ENCODE data around the gene QPRT. TPM values are rescaled to one million over a fixed set of nuclear protein-coding genes. Genes with fewer than 3 reads are reported as not detected.

Gene QPRT
- total RNA-seq, 2 donors from 2014 or later = 8.3 to 11.1 TPM

GRCh38 chr16:29698484-29699323 lies 19.7 kb downstream of the QPRT start:
- Histone ChIP-seq H3K36me3 (no peaks in the 10 kb centered on the region), H3K4me1 (replicated peaks) (no peaks in the 10 kb centered on the region), H3K4me3 (no peak overlapping the region), H3K9me3 (no peaks in the 10 kb centered on the region), H3K27ac (no peak overlapping the region), H3K27me3 (replicated peaks; ENCODE audit: insufficient read depth) (no peaks in the 10 kb centered on the region)
- intact Hi-C loops (cut with DNase I) = loop anchor here (10.0 kb wide), 1 partner anchor 326 kb away; the partner anchor contains the start of gene C16orf92
- DNase-seq (ENCODE audit: low spot score) = no peak
- WGBS = 93% methylated on average over 17 of the region's 17 CpGs
- TF ChIP-seq POLR2A (IDR thresholded peaks at IDR 0.05) (no peak), POLR2AphosphoS5 (IDR thresholded peaks at IDR 0.05) (no peak), CTCF (IDR thresholded peaks at IDR 0.05) (no peak)

DNA sequence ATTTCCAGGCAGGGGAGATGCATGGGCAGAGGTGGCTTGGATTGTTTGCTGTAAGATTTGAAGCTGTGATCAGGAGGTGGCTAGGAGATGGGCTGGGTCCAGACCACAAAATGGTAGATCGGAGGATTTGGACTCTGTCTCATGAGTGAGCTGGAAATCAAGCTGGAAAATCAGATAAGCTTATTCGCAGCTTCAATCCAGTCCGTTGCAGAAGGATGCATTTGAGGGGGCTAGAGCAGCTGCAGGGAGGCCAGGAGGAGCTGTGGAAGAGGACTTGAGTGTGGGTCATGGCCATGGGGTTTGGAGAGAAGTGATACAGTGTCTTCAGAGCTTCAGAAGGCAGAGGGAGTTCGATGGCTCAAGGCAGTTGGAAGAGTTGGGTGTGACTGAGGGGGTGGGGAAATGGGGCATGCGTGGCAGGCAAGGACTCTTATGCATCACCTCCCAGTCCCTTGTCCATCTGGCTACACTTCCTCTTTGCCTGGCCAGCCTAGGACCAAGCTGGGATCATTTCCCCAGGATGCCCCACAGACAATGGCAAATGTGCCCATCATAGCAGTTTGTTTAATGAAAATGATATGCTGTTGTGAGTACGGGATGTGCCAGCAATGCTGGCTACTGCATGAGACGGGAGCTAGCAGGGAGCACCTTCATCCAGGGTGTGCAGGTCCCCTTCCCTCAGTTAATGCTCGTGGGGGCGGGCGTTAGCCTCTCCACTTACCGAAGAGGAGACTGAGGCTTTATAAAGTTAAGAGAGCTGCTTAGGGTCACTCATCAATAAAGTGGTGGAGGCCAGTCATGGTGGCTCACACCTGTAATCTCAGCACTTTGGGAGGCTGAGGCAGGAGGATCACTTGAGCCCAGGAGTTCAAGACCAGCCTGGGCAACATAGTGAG lies 20.6 kb downstream of the QPRT start:
- intact Hi-C loops (cut with DNase I) = loop anchor here (10.0 kb wide), 1 partner anchor 325 kb away; the partner anchor contains the start of gene C16orf92
- 75% methylated on average over 11 of the region's 11 CpGs for WGBS
- no peak overlapping the region for H3K27ac ChIP-seq
- no peak for DNase-seq (ENCODE audit: low spot score)
- H3K4me1 ChIP-seq (replicated peaks) = no peaks in the 10 kb centered on the region
- no peaks in the 10 kb centered on the region for H3K36me3 ChIP-seq
- no peak overlapping the region for H3K4me3 ChIP-seq
- TF ChIP-seq CTCF (IDR thresholded peaks at IDR 0.05) (no peak), POLR2AphosphoS5 (IDR thresholded peaks at IDR 0.05) (no peak), POLR2A (IDR thresholded peaks at IDR 0.05) (no peak)
- H3K9me3 ChIP-seq = no peaks in the 10 kb centered on the region
- H3K27me3 ChIP-seq (replicated peaks; ENCODE audit: insufficient read depth) = no peaks in the 10 kb centered on the region

GRCh38 chr16:29700253-29700987 lies 21.4 kb downstream of the QPRT start:
- WGBS = 12% methylated on average over 14 of the region's 14 CpGs

DNA sequence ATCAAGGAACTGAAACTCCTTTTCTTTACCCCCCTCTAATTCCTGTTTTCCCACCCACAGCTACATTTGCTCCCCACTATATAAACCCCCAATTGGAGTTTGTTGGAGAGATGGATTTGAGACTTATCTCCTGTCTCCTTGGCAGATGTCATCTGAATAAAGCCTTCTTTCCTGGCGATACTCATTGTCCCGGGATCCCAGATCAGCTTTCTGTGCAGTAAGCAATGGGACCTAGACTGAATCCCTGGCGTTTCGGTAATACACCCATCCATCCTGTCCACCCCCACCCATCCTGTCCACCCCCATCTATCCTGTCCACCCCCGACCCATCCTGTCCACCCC lies 22.2 kb downstream of the QPRT start:
- H3K4me1 ChIP-seq (replicated peaks) = no peaks in the 10 kb centered on the region
- no peaks in the 10 kb centered on the region for H3K9me3 ChIP-seq
- TF ChIP-seq CTCF (IDR thresholded peaks at IDR 0.05) = no peak
- TF ChIP-seq POLR2A (IDR thresholded peaks at IDR 0.05) = no peak
- no peak for TF ChIP-seq POLR2AphosphoS5 (IDR thresholded peaks at IDR 0.05)
- no peak for DNase-seq (ENCODE audit: low spot score)
- 86% methylated on average over 5 of the region's 5 CpGs for WGBS
- intact Hi-C loops (cut with DNase I) = no loop called here
- no peak overlapping the region for H3K4me3 ChIP-seq
- H3K27me3 ChIP-seq (replicated peaks; ENCODE audit: insufficient read depth) = no peaks in the 10 kb centered on the region
- H3K27ac ChIP-seq = no peak overlapping the region
- no peaks in the 10 kb centered on the region for H3K36me3 ChIP-seq

More at GRCh38 chr16:29700253-29700987, 21.4 kb downstream of the QPRT start:
- peak; percentile 78 for DNase-seq (ENCODE audit: low spot score)
- intact Hi-C loops (cut with DNase I) = no loop called here
- Histone ChIP-seq H3K36me3 (no peaks in the 10 kb centered on the region), H3K9me3 (no peaks in the 10 kb centered on the region), H3K4me3 (no peak overlapping the region), H3K4me1 (replicated peaks) (no peaks in the 10 kb centered on the region), H3K27me3 (replicated peaks; ENCODE audit: insufficient read depth) (no peaks in the 10 kb centered on the region), H3K27ac (no peak overlapping the region)
- TF ChIP-seq CTCF (IDR thresholded peaks at IDR 0.05) (peak; percentile 88 to 98 (median 92)), POLR2AphosphoS5 (IDR thresholded peaks at IDR 0.05) (peak; percentile 86), POLR2A (IDR thresholded peaks at IDR 0.05) (no peak)
